ENCODE results near the gene HTR2C. TPM values are rescaled to one million over a fixed set of nuclear protein-coding genes. Genes with fewer than 3 reads are reported as not detected.
"Not testable (repeated sequence)": the region's sequence is repeated elsewhere in the genome, so short reads cannot be mapped to it uniquely, and the experiment has no call there.

The HTR2C gene
- total RNA-seq, 1 donor from 2014 or later: 1.4 TPM

DNA sequence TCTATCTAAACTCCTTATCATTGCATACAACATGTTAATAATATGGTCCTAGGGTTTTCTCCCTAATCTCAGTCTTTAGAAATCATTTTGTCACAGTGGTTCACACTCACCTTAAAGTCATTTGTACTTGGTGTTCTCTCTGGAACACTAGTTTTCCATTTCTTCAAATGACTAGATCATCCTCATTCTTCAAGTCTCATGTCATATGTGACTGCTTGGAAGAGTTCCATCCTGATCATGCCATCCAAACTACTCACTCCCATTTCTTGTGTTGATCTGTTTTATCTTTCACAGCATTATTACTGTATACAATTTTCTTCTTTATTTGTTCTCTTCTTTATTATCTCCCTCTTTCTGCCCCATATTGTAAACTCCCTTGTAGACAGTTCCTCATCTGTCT lies 66.5 kb downstream of the HTR2C start:
- Histone ChIP-seq H3K27ac (no peak overlapping the region), H3K36me3 (no peaks in the 10 kb centered on the region), H4K20me1 (ENCODE audit: low read depth) (no peaks in the 10 kb centered on the region), H3K79me2 (ENCODE audit: low read depth) (no peaks in the 10 kb centered on the region), H3F3A (ENCODE audit: low read depth) (no peaks in the 10 kb centered on the region), H3K4me2 (no peak overlapping the region), H2AFZ (replicated peaks) (no peak overlapping the region), H3K9ac (no peak overlapping the region), H3K4me1 (peaks cover under 1% of the 10 kb centered on the region), H3K9me3 (ENCODE audit: low read depth) (no peaks in the 10 kb centered on the region), H3K27me3 (no peaks in the 10 kb centered on the region), H3K4me3 (no peak overlapping the region)
- no peaks in the 10 kb centered on the region for H3K27me3 Mint-ChIP-seq (ENCODE audit: insufficient read depth, low read depth)
- TF ChIP-seq EZH2 (IDR thresholded peaks at IDR 0.05) (no peak), EZH2phosphoT487 (IDR thresholded peaks at IDR 0.05) (no peak)
- TF ChIP-seq, protein P1, sequence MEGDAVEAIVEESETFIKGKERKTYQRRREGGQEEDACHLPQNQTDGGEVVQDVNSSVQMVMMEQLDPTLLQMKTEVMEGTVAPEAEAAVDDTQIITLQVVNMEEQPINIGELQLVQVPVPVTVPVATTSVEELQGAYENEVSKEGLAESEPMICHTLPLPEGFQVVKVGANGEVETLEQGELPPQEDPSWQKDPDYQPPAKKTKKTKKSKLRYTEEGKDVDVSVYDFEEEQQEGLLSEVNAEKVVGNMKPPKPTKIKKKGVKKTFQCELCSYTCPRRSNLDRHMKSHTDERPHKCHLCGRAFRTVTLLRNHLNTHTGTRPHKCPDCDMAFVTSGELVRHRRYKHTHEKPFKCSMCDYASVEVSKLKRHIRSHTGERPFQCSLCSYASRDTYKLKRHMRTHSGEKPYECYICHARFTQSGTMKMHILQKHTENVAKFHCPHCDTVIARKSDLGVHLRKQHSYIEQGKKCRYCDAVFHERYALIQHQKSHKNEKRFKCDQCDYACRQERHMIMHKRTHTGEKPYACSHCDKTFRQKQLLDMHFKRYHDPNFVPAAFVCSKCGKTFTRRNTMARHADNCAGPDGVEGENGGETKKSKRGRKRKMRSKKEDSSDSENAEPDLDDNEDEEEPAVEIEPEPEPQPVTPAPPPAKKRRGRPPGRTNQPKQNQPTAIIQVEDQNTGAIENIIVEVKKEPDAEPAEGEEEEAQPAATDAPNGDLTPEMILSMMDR (IDR thresholded peaks at IDR 0.05): no peak
- no peak for DNase-seq (ENCODE audit: low spot score)
- H3K9me3 Mint-ChIP-seq: no peaks in the 10 kb centered on the region
- H3K27ac Mint-ChIP-seq: no peak overlapping the region
- H3K4me1 Mint-ChIP-seq: peaks cover 11% of the 10 kb centered on the region
- H3K4me3 Mint-ChIP-seq: no peak overlapping the region
- H3K36me3 Mint-ChIP-seq: no peaks in the 10 kb centered on the region

DNA sequence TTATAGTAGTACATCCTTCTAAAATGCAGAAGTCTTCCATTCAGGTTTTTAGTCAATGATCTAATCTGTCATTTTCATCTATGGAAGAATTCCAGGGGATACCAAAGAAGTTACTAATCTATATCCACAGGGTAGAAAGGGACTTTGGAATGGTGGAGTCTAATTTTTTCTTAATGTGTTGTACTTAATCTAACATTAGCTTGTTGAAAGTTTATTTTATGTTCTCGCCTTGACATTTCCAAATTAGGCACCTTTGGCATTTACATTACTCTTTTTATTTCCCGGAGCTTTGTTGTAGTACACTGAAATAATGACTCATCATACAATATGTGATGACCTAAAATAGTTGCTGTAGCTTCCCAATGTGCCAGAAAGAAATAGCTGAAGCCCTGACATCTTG lies 91.5 kb downstream of the HTR2C start:
- no peaks in the 10 kb centered on the region for H3K4me1 ChIP-seq
- no peak overlapping the region for H3K9ac ChIP-seq
- TF ChIP-seq EZH2 (IDR thresholded peaks at IDR 0.05): no peak
- H3K36me3 Mint-ChIP-seq: no peaks in the 10 kb centered on the region
- no peak overlapping the region for H3K27ac ChIP-seq
- no peaks in the 10 kb centered on the region for H3F3A ChIP-seq (ENCODE audit: low read depth)
- no peak for DNase-seq (ENCODE audit: low spot score)
- H2AFZ ChIP-seq (replicated peaks): no peak overlapping the region
- no peaks in the 10 kb centered on the region for H4K20me1 ChIP-seq (ENCODE audit: low read depth)
- no peak overlapping the region for H3K27ac Mint-ChIP-seq
- no peaks in the 10 kb centered on the region for H3K9me3 ChIP-seq (ENCODE audit: low read depth)
- no peaks in the 10 kb centered on the region for H3K79me2 ChIP-seq (ENCODE audit: low read depth)
- H3K4me2 ChIP-seq: no peak overlapping the region
- no peak overlapping the region for H3K4me3 Mint-ChIP-seq
- no peaks in the 10 kb centered on the region for H3K9me3 Mint-ChIP-seq
- no peaks in the 10 kb centered on the region for H3K36me3 ChIP-seq
- no peaks in the 10 kb centered on the region for H3K27me3 Mint-ChIP-seq (ENCODE audit: insufficient read depth, low read depth)
- H3K4me3 ChIP-seq: no peak overlapping the region
- no peaks in the 10 kb centered on the region for H3K4me1 Mint-ChIP-seq
- no peaks in the 10 kb centered on the region for H3K27me3 ChIP-seq

DNA sequence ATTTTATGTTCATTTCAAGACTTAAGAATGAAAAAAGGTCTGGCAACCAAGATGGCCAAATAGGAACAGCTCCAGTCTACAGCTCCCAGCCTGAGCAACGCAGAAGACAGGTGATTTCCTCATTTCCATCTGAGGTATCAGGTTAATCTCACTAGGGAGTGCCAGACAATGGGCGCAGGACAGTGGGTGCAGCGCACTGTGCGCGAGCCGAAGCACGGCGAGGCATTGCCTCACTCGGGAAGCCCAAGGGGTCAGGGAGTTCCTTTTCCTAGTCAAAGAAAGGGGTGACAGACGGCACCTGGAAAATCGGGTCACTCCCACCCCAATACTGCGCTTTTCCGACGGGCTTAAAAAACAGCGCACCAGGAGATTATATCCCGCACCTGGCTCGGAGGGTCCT lies 116.6 kb downstream of the HTR2C start:
- H3K27ac ChIP-seq; H3K27me3 ChIP-seq; H3K36me3 Mint-ChIP-seq; H4K20me1 ChIP-seq (ENCODE audit: low read depth); H3K27me3 Mint-ChIP-seq (ENCODE audit: insufficient read depth, low read depth); H3K4me1 Mint-ChIP-seq; H3K4me2 ChIP-seq; H3K4me3 ChIP-seq; H3K36me3 ChIP-seq; H2AFZ ChIP-seq (replicated peaks); H3K27ac Mint-ChIP-seq; H3K4me1 ChIP-seq; DNase-seq (ENCODE audit: low spot score); H3K9me3 Mint-ChIP-seq; H3K9ac ChIP-seq; H3F3A ChIP-seq (ENCODE audit: low read depth); H3K79me2 ChIP-seq (ENCODE audit: low read depth); H3K4me3 Mint-ChIP-seq; H3K9me3 ChIP-seq (ENCODE audit: low read depth): not testable (repeated sequence)

DNA sequence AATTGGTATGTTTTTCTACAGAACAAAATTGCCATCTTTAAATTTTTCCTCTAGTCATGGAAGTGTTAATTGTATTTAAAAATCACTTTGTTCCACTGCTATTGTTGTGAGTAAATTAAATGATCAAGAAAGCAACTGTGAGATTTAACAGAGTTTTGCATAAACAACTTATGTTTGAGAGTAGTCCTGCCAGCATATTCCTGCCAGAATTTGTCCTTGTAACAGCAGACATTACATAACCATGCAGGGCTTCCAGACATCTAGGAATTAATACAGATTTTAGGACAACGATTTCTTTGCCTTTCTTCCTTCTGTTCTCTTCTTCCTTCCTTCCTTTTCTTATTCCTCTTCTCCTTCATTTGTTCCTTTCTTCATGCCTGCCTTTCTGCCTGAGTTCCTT lies 125.5 kb downstream of the HTR2C start:
- no peaks in the 10 kb centered on the region for H3K9me3 ChIP-seq (ENCODE audit: low read depth)
- H3K27ac ChIP-seq: no peak overlapping the region
- no peak overlapping the region for H3K27ac Mint-ChIP-seq
- H3K27me3 ChIP-seq: no peaks in the 10 kb centered on the region
- no peaks in the 10 kb centered on the region for H3K36me3 Mint-ChIP-seq
- no peak overlapping the region for H3K9ac ChIP-seq
- peaks cover 10% of the 10 kb centered on the region for H3K4me1 Mint-ChIP-seq
- H3K27me3 Mint-ChIP-seq (ENCODE audit: insufficient read depth, low read depth): no peaks in the 10 kb centered on the region
- no peaks in the 10 kb centered on the region for H3K9me3 Mint-ChIP-seq
- TF ChIP-seq, protein P1 (IDR thresholded peaks at IDR 0.05): no peak
- TF ChIP-seq EZH2 (IDR thresholded peaks at IDR 0.05) (no peak), EZH2phosphoT487 (IDR thresholded peaks at IDR 0.05) (no peak)
- peaks cover 7% of the 10 kb centered on the region for H3K4me1 ChIP-seq
- DNase-seq (ENCODE audit: low spot score): no peak
- peak overlapping the region; percentile 4 for H2AFZ ChIP-seq (replicated peaks)
- no peak overlapping the region for H3K4me3 Mint-ChIP-seq
- no peak overlapping the region for H3K4me3 ChIP-seq
- H3K4me2 ChIP-seq: no peak overlapping the region
- H3K36me3 ChIP-seq: no peaks in the 10 kb centered on the region
- no peaks in the 10 kb centered on the region for H3K79me2 ChIP-seq (ENCODE audit: low read depth)
- no peaks in the 10 kb centered on the region for H3F3A ChIP-seq (ENCODE audit: low read depth)
- no peaks in the 10 kb centered on the region for H4K20me1 ChIP-seq (ENCODE audit: low read depth)
